HG03064 (cell line): ENCODE results near the gene SLC25A34.

Source experiments
- ATAC-seq: cut with Tn5 transposase; IDR thresholded peaks from one replicate; pipeline ENCODE4 v1.9.1; 2021; ENCODE audit warnings: low read depth; ENCODE audit not compliant: unreplicated experiment

SLC25A34 gene

DNA sequence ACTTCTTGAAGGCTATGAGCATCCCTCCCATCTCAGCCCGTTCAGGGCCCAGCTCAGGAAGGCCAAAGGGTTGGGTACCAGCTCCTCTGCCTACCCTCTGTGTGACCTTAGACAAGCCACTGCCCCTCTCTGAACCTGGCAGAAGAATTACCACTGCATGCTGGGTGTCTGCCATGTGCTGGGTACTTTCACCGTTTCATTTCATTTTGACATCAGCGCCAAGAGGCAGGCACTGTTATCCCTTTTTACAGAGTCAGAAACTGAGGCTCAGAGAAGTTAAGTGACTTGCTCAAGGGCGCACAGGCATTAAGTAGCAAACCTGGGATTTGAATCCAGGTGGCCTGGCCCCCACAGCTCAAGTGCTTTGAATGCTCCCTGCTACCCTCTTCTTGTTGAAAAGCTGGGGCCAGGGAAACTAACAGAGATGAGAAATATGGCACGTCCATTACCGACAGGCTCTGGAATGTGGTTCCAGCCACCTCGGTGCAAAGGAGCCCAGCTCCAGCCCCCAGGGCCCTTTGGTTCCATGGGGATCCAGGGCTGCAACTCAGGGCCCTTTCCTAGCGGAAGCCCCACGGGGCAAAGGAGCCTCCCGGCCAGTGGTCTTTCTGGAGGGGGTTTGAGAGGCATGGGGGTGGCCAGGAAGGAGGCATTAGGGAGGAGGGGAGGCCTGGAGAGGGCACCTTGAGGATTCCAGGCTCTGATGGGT lies 12.8 kb downstream of the SLC25A34 start:
- no peak for ATAC-seq

DNA sequence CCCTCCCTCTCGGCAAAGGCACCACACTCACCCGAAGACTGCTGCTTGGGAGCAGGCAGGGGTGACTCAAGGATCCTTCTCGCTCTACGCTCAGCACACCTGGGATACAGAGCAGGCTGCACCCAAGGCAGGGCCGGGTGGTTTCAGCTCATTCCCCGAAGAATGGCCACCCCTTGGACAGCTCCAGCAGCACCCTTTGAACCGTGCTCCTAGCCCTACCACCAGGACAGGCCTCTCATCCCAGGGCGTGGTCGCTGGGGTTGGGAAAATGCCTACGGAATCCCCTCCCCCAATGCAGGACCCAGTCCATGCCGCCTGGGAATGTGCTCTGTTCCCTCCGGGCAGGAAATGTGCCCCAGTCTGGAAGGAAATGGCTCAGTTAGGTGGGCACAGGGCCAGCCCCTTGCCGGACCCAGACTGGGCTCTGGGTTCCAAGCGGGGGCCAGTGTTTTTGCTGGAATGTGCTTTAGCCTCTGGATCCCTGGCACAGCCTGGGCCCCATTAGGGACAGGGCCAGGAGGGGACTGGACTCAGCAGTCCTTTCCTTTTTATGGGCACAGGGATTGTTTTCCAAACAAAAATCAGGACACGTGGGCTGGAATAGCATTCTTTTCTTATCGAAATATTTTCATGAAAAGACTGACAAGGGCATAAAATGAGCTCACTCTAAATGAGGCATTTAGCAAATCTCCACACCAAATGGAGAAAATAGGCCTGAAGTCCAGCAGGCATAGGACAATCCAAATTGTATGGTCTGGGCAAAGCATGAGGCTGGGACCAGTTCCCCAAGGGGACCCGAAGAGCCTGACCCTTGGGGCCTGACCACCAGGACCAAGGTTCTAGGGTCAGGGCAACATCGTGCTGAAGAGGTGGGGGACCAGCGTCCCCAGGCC lies 13.6 kb downstream of the SLC25A34 start:
- ATAC-seq = no peak

DNA sequence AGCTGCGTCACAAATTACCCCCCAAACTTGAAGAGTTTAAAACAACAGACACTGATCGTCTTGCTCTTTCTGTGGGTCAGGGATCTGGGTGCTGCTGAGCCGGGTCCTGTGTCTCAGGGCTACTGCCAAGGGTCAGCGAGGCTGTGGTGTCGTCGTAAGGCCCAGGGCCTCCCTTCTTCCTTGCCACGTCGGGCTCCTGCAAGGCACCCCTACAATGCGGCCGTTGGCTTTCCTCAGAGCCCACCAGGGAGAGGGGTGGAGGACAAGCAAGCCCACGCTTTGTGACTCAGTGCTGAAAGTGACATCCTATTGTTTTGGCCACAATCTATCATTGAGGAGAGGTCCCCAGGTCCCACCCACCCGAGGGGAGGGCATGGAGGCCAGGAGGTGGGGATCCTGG lies 14.9 kb downstream of the SLC25A34 start:
- no peak for ATAC-seq

DNA sequence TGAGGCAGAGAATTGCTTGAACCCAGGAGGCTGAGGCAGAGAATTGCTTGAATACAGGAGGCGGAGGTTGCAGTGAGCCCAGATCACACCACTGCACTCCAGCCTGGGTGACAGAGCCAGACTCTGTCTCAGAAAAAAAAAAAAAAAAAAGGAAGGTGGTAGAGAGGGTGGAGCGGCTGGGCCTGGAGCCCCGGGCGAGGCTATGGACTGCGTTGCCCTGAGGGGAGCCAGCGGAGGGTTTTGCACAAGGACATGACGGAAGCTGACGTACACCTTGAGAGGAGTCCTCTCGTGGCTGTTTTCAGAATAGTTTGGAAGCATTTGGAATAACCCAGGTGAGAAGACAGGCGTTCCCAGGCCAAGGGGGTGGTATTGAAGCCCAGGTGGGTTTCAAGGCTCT lies 15.7 kb downstream of the SLC25A34 start:
- no peak for ATAC-seq

DNA sequence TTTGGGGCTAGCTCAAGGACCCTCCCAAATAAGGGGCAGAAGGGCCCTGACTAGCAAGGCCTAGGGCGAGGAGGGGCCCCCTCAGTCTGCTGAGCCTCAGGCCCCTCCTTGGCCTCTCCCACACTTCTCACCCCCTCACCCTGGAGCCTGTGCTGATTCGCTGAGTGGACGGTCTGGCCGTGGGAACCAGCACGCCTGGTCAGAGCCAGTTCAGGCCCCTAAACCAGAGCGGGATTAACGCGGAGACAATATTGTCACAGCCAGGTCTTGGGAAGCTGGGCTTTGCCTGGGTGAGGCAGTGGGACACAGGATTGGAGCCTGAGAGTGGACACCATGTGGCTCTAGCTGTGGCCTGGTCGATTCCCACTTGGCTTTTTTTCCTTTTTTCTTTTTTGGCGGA lies 17.7 kb downstream of the SLC25A34 start:
- ATAC-seq = no peak

DNA sequence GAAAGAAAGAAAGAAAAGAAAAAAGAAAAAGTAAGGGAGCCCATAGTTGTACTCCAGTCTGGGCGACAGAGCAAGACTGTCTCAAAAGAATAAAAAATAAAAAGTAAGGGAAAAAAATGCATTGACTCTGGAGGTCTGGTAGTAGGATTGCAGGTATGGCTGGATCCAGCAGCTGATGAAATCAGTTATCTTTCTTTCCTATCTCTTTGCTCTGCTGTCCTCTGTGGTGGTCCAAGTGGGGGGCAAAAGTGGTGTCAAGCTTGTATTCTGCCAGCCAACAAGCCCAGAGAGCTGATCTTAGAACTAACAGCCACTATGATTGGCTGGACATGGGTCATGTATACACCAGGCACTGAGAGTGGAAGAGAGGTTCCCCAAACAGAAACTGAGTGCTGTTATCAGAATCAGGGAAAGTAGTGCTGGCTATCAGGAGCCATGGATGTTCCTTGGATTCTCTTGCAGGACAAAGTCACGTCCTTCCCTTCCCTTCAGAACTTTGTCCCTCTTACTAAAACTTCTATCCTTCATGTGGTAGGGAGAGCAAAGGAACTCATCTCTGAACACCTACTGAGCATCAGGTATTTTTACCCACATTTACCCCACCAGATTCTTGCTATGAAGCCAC lies 19.1 kb downstream of the SLC25A34 start:
- no peak for ATAC-seq

DNA sequence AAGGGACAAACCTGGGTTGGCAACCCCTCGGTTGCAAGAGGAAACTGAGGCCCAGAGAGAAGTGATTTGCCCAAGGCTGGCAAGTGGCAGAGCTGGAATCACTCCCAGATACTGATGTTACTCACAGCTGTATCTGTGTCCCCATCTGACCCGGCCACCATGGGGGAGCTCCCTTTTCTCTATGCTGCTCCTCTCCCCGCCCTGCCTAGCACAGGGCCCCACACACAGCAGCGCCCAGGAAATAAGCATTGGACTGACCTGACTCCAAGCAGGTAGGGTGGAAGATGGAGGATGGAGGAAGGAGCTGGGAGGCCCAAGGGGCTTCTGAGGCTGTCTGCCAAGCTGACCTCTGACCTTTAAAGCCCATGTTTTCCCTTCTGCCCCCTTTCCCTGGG lies 19.6 kb downstream of the SLC25A34 start:
- no peak for ATAC-seq

DNA sequence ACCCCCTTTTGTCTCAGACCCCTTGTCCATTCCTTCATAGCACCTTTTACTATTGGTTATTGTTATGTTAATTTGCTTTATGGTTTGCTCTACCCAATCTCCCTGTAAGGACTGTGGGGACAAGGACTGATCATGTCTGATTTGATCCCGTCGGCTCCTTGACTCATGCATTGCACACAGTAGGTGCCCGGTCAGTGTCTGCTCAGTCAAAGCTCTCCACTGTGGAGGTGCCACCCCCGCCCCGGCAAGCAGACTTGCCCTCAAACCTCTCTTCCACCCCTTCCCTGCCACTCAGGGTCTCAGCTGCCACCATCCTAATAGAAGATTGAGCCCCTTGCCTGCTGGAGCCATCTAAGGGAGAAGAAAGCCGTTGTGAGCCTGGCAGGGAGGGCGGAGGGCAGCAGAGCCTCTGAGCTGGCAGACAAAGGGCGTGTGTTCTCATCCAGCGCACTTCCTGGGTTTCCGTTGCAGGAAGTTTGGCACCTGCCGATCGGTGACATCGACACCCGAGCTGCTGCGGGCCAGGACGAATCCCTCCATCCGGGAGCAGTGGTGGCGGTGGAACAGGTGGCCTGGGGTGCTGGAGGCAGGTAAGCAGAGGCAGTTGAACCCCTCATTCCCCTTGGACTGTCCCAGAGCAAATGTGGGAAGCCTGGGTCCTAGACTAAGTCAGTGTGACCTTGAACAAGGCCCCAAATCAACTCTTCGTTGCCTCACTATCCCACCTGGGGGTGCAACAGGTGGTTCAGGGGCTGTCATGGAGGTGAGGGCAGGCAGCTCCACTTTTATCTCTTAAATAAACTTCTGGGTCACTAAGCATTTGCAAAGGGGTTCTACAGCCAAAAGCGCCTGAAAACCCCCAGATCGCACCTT lies 20.3 kb downstream of the SLC25A34 start:
- ATAC-seq = no peak

DNA sequence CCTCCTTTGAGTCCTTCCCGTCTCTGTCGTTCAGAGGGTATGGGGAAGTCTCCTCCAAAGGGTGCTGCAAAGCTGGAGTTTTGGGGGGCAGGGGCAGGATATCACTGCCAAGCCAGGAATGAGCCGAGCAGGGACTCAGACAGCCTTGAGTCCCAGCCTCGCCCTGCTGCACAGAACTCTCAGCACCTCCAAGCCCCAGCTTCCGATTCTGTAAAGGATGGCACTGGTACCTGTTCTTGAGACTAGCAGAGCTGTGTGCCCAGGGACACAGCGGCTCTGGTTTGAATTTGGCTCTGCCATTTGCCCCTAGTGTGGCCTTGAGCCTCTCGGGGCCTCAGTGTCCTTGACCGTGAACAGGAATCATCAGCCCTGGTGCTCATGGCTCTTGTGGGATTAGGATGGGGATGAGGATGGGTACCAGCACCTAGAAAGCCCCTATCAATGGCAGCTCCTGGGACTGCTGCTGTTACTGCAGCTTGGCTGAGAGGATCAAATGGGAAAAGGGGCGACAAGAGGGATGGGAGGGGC lies 21.0 kb downstream of the SLC25A34 start:
- ATAC-seq = no peak

DNA sequence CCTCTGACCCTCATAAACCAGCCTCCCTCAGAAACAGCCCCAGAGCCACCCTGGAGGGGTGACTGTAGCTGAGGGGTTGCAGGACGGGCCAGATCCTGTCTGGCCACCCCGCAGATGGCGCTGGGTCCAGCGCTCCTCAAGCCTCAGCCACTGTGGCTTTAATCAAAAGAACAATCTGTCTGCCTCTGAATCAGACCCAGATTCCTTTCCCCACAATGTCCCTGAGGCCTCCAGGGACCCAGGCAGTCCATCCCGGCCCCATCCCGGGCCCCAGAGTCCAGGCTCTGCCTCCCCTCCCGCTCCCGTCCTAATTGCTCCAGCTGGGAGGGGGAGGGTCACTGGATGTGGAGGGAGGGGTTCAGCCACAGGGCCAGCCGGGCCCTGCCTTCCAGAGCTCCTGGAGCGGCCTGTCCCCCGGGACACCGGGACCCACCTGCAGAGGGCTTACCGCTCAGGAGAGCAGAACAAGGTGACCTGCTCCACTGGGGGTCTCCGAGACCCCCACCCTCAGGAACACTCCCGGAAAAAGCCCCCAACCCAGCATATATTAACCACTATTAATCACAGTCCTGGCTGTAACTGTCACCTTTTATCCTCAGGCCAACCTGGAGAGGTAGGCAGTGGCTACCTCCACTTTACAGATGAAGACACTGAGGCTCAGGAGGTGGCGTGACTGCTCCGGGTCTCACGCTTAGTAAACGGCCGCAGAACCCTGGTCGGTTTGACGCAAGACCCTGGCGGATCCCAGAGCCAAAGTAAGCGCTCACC lies 21.7 kb downstream of the SLC25A34 start:
- ATAC-seq = no peak

DNA sequence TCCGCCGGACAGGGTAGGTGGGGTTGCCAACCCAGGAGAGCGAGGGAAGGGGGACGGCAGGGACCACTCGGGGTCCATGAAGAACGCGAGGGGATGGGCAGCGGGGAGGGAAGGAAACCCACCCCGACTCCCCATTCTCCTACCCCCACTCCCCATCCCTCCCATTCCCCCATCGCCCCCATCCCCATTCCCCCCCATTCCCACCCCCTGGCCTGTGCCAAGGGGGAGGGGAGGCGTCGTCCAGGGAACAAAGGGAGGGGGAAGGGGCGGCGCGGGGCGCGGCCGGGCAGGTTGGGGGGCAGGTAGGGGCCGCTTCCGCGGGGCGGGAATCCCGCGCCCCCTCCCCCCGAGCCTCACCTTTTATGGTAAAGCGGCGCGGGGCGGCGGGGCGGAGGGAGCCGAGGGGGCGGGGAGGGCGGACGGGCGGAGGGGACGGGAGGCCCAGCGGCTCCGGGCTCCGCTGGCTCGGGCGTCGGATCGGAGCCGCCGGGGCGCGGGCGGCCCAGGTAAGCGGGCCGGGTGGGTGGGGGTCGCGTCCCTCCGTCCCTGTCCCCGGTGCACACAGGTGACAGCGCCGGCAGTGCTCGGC lies 22.4 kb downstream of the SLC25A34 start, which contains the start of gene FBLIM1:
TSS of gene FBLIM1 (plus strand) at position 453 of the 589 bp plus-strand sequence. CDS start 6,189 bp downstream, outside the sequence.
- ATAC-seq = no peak

DNA sequence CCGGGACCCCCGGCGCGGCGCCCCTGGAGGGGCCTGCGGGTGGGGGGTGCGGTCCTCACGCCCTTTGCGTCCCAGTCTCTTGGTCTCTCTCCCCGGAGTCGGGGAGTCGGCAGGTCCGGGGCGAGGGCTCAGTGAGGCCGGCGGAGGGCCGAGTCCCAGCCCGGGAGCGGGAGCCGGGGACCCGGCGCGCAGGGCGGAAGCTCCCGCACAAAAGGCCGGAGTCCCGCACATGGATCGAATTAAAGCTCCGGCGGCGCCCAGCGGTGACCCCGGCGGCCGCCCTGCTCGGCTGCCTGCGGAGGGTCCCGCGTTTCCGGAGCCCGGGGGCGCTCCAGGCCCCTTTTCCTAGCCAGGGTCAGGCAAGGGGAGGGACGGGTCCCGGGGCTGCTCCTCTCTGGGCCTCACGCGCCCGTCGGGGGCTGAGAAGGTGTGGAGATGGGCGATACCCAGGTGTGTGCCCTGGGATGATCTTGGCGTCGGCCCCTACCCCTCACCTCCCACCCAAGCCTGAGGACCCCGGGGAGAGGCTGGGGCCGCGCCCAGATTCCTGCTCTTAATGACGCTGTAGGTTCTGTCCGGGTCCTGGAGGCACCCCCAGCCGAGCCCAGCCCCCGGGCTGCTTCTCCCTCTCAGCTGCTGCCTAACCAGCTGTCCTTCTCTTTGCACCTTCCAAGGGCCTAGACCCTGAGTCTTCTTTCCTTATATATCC lies 23.0 kb downstream of the SLC25A34 start:
- no peak for ATAC-seq

DNA sequence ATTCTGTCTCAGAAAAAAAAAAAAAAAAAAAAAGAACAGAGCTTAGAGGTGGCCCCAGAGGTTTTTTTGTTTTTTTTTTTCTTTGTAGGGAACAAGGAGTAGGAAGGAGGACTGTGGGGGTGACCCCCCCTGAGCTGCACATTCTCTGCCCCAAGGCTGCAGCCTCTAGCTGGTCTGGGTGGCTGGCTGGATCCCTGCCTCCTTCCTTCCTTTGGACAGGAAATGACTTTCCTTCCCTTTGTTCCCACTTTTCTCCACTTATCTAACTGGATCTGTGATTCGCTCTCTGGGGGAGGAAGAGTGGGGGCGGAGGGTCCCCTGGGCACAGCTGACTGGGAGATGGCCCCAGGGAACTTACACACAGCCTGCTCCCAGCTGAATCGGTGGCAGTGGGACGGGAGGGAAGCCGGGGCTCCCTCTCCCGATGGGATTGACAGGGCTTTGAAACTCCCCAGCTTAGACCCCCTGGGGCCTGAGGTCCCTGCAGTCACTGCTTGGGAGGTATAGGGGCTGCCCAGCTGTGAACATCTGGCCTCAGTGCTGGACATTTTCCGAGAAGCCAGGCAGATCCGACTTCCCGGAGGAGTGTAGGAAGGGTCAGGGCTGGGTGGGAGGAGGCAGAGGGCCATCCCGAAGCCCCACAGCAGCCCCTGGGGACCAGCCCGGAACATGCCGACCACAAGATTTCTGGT lies 24.6 kb downstream of the SLC25A34 start:
- no peak for ATAC-seq

DNA sequence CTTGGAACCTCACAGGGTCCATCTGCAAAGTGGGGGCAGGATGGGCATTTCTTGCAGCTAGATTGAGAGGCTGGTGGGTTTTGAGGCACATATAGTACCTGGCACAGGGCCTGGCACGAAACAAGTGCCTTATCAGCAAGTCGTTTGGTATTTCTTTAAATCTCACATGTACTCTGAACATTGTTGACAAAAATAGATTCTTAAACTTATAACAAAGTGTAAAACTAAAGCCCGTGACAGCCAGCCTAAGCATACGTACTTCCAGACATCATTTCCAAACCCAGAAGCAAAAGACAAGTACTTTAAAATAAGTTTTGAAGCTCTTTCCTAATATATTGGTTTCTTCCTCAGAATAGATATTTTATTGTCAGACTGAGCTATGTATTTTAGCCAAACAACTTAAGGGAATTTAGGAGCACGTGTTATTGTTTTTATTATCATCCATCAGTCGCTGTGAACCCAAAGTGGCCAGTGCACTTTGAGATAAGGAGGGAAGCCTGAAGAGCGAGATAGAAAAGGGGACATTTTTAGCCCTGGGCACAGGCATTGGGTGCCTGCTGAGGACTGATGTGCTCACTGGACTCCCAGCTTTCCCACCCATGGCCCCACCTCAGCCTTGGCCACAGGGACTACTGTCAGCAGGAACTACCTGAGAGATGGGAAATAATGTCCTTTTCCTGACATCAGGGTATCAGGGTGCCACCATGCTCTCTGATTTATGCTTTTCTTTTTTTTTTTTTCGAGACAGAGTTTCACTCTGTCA lies 25.5 kb downstream of the SLC25A34 start:
- no peak for ATAC-seq

DNA sequence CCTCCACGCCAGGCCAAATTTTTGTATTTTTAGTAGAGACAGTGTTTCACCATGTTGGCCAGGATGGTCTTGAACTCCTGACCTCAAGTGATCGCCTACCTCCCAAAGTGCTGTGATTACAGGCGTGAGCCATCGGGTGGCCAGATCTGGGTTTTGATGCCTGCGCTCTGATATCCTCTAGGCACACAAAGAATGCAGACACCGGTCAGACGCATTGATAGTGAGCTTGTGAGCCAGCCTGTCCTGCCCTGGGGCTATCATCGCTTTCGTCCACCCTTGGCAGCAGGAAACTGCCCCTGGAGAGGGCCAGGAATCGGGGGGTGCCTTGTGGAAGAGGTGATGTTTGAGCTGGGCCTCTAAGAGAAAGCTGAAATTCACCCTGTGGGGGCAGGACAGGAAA lies 26.5 kb downstream of the SLC25A34 start:
- ATAC-seq = no peak

DNA sequence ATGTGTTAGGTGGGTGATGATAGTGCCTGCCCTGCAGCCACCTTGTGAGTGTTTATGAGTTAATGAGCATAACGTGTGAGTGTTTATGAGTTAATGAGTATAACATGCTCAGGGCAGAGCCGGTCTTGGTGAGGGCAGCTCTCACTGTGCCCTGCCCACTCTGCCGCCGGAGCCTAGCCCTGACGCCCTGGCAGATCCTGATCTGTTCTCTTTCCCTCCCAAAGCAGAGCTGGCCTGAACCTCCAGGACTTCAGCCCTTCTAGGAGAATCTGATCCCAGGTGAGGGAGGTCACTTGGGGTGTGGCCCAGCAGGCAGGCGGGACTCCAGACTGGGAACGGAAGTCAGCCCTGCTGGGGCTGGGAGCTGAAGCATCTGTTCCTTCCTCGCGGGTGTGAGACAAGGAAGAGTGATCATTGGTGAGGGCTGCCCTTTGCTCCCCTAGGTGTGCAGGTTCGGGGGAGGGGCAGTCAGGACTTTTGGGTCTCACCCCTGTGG lies 28.3 kb downstream of the SLC25A34 start:
- no peak for ATAC-seq

DNA sequence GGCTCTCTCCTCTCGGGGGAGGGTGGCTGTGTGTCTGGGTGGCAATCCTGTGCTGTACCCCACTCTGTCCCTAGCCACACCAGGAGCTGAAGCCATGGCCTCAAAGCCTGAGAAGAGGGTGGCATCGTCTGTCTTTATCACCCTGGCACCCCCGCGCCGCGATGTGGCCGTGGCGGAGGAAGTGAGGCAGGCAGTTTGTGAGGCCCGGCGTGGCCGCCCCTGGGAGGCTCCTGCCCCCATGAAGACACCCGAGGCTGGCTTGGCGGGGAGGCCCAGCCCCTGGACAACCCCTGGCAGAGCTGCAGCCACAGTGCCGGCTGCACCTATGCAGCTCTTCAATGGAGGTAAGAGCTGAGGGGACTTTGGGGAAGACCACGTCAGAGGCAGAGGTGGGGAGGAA lies 28.8 kb downstream of the SLC25A34 start:
- ATAC-seq = no peak
